Renal pelvis (tissue), 12 donors: Measurements from ENCODE around the gene KRTAP5-3. TPM values are rescaled to one million over a fixed set of nuclear protein-coding genes. Genes with fewer than 3 reads are reported as not detected.
"Not testable (repeated sequence)": the region's sequence is repeated elsewhere in the genome, so short reads cannot be mapped to it uniquely, and the experiment has no call there.

Source experiments
- DNase-seq: peaks from one replicate; pipeline ENCODE4 v3.0.0-alpha.2; 2013
- long read RNA-seq, 16 experiments: transcript quantifications; one replicate each; lab custom pipeline, GENCODE V29; 2026
- polyA plus RNA-seq, 3 donors: library from polyadenylated mRNA; unstranded; fragments of 120-200 nt; gene quantifications; one replicate each; pipeline ENCODE4 v1.2.1, GENCODE V29; 2013; ENCODE audit not compliant: insufficient read length in 3 of 3

KRTAP5-3 gene
- not detected for polyA plus RNA-seq
- long read RNA-seq, donor 1, result 0 reads
- long read RNA-seq, donor 2, result 0 reads
- long read RNA-seq, donor 3, result 0 reads
- long read RNA-seq, donor 4, result 0 reads
- long read RNA-seq, donor 5, result 0 reads
- long read RNA-seq, donor 6, result 0 reads
- long read RNA-seq, donor 7, result 0 reads
- long read RNA-seq, donor 8, result 0 reads
- long read RNA-seq, donor 9, result 0 reads
- long read RNA-seq, donor 10, result 0 reads
- long read RNA-seq, donor 11, result 0 reads
- long read RNA-seq, donor 12, result 0 reads
- long read RNA-seq, donor 13, result 0 reads
- long read RNA-seq, donor 14, result 0 reads
- long read RNA-seq, donor 15, result 0 reads
- long read RNA-seq, donor 16, result 0 reads

- no peak for DNase-seq
These were observed at the start of gene KRTAP5-3 for GRCh38 chr11:1608363-1608762. KRTAP5-3 (minus strand) TSS chr11:1608463; CDS start chr11:1608385, 78 bp downstream.

GRCh38 chr11:1656670-1657069 lies 48.4 kb upstream of the KRTAP5-3 start:
- DNase-seq, result no peak

- DNase-seq, result no peak
These were observed 47.8 kb upstream of the KRTAP5-3 start for GRCh38 chr11:1656061-1656441.

- DNase-seq, result no peak
These were observed 47.2 kb upstream of the KRTAP5-3 start for GRCh38 chr11:1655168-1656060.

GRCh38 chr11:1654388-1655167 lies 46.3 kb upstream of the KRTAP5-3 start:
- no peak for DNase-seq

- DNase-seq, result no peak
These were observed 45.5 kb upstream of the KRTAP5-3 start for GRCh38 chr11:1653541-1654387.

- DNase-seq, result no peak
These were observed 44.7 kb upstream of the KRTAP5-3 start for GRCh38 chr11:1652771-1653540.

GRCh38 chr11:1652442-1652770 lies 44.1 kb upstream of the KRTAP5-3 start:
- DNase-seq, result no peak

GRCh38 chr11:1652026-1652425 lies 43.8 kb upstream of the KRTAP5-3 start:
- no peak for DNase-seq

- no peak for DNase-seq
These were observed 43.2 kb upstream of the KRTAP5-3 start for GRCh38 chr11:1651411-1651980.

GRCh38 chr11:1650918-1651262 lies 42.6 kb upstream of the KRTAP5-3 start:
- DNase-seq, result no peak

GRCh38 chr11:1650034-1650917 lies 42.0 kb upstream of the KRTAP5-3 start:
- no peak for DNase-seq

GRCh38 chr11:1648653-1649420 lies 40.6 kb upstream of the KRTAP5-3 start:
- no peak for DNase-seq

GRCh38 chr11:1647901-1648652 lies 39.8 kb upstream of the KRTAP5-3 start:
- no peak for DNase-seq

GRCh38 chr11:1646540-1646939 lies 38.3 kb upstream of the KRTAP5-3 start:
- not testable (repeated sequence) for DNase-seq

GRCh38 chr11:1645357-1645821 lies 37.1 kb upstream of the KRTAP5-3 start:
- no peak for DNase-seq

GRCh38 chr11:1644601-1645356 lies 36.5 kb upstream of the KRTAP5-3 start:
- no peak for DNase-seq
